Mucosa of stomach (tissue), 1 donor: Measurements from ENCODE around the gene SULT1A2.
A peak's percentile ranks its signal among the peaks of the same experiment; 100 is the strongest.
"Not testable (repeated sequence)": the region's sequence is repeated elsewhere in the genome, so short reads cannot be mapped to it uniquely, and the experiment has no call there.

Source experiments
- H3K27me3 ChIP-seq: one replicate; pipeline ENCODE4 v1.7.0; 2013; ENCODE audit warnings: mild to moderate bottlenecking, low read length; ENCODE audit not compliant: control insufficient read depth, insufficient read depth
- H3K36me3 ChIP-seq: one replicate; pipeline ENCODE4 v1.7.0; 2013; ENCODE audit warnings: low read length; ENCODE audit not compliant: control insufficient read depth, insufficient read depth
- H3K4me1 ChIP-seq: one replicate; pipeline ENCODE4 v1.7.0; 2013; ENCODE audit warnings: mild to moderate bottlenecking, low read length; ENCODE audit not compliant: control insufficient read depth, insufficient read depth
- H3K4me3 ChIP-seq: one replicate; pipeline ENCODE4 v1.7.0; 2013; ENCODE audit warnings: low read length
- H3K9ac ChIP-seq: one replicate; pipeline ENCODE4 v1.7.0; 2013; ENCODE audit warnings: mild to moderate bottlenecking, low read length, moderate library complexity
- H3K9me3 ChIP-seq: one replicate; pipeline ENCODE4 v1.7.0; 2013; ENCODE audit warnings: mild to moderate bottlenecking, low read length, moderate library complexity; ENCODE audit not compliant: control insufficient read depth
- donor health status: Pancreatic carcinoma.

Gene SULT1A2

DNA sequence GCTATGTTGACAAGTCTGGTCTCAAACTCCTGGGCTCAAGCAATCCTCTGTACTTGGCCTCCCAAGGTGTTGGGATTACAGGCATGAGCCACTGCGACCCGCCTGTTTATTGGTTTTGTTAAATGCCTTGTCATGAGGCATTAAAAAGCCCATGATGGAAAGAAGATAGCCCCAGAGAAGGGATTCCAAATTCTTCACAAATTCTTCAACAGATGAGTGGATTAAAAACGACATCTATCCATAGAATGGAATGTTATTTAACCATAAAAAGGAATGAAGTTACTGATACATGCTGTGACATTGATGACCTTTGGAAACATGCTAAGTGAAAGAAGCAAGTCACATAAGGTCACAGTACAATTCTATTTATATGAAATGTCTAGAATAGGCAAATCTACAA lies 38.4 kb downstream of the SULT1A2 start:
- peaks cover 5% of the 10 kb centered on the region for H3K4me1 ChIP-seq
- no peaks in the 10 kb centered on the region for H3K36me3 ChIP-seq
- H3K27me3 ChIP-seq: no peaks in the 10 kb centered on the region

DNA sequence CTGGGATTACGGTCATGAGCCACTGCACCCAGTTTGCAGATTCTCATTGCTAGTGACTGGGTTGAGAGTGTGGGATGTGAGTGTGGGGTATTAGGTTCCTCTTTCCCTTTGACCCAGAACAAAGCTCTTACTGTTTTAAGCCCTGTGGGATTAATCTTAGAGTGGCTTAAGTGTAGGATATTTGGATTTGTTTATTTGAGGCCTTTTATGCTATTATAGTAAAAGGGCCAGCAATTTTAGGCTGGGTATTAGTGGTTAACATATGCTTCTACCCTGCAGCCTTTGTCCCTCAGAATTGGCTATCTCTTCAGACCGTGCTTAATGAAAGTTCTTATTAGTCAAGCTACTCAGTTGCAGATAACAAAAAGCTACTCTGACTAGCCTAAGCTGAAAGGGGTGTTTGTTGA lies 39.9 kb downstream of the SULT1A2 start:
- no peak overlapping the region for H3K9ac ChIP-seq
- no peaks in the 10 kb centered on the region for H3K27me3 ChIP-seq
- H3K4me1 ChIP-seq: peaks cover 5% of the 10 kb centered on the region
- no peaks in the 10 kb centered on the region for H3K36me3 ChIP-seq
- H3K4me3 ChIP-seq: no peak overlapping the region
- no peaks in the 10 kb centered on the region for H3K9me3 ChIP-seq

More for the DNA sequence above, 38.4 kb downstream of the SULT1A2 start:
- no peak overlapping the region for H3K4me3 ChIP-seq
- no peaks in the 10 kb centered on the region for H3K9me3 ChIP-seq
- no peak overlapping the region for H3K9ac ChIP-seq

DNA sequence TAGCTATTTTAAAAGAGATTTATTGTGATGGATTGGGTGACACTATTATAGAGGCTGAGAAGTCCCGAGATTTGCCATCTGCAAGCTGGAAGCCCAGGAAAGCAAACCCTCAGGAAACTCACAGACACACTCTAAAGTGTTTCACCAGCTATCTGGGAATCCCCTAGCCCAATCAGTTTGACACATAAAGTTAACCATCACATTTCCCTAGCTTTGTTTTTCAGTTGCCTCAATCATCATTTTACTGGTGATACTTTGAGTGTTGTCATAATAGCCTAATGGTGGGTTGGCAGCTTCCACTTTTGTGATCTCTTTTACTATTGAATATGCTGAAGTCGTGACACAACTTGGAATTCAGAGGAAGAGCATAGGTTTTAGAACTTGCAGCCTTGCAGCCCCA lies 41.3 kb downstream of the SULT1A2 start:
- Histone ChIP-seq H3K9ac (no peak overlapping the region), H3K4me1 (peaks cover 5% of the 10 kb centered on the region), H3K9me3 (no peaks in the 10 kb centered on the region), H3K4me3 (no peak overlapping the region), H3K27me3 (no peaks in the 10 kb centered on the region), H3K36me3 (no peaks in the 10 kb centered on the region)

DNA sequence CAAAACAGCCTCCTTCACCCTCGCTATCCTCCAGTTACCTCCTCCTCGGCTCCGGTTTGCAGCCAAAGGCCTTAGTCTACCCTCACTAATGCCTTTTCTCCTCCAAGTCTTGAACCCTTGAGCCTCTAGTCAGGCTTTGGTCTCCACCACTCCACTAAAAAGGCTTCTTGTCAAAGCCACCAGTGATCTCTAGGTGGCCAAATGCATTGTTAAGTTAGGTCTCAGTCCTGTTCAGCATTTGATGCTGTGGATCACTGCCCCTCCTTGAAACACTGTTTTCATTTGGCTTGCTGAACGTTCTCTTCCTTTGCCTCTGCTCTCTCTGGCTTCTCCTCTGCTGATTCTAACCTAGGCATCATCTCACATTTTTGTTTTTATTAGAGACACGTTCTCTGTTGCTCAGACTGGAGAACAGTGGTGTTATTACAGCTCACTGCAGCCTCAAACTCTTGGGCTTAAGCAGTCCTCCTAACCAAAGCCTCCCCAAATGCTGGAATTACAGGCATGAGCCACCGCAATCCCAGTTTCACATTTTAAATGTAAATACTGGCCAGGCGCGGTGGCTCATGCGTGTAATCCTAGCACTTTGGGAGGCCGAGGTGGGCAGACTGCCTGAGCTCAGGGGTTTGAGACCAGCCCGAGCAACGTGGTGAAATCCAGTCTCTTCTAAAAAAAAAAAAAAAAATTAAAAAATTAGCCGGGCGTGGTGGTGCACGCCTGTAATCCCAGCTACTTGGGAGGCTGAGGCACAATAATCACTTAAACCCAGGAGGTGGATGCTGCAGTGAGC lies 42.0 kb downstream of the SULT1A2 start:
- Histone ChIP-seq H3K4me1 (peaks cover 5% of the 10 kb centered on the region), H3K36me3 (no peaks in the 10 kb centered on the region), H3K4me3 (no peak overlapping the region), H3K9ac (peak overlapping the region; percentile 29), H3K27me3 (no peaks in the 10 kb centered on the region), H3K9me3 (no peaks in the 10 kb centered on the region)

DNA sequence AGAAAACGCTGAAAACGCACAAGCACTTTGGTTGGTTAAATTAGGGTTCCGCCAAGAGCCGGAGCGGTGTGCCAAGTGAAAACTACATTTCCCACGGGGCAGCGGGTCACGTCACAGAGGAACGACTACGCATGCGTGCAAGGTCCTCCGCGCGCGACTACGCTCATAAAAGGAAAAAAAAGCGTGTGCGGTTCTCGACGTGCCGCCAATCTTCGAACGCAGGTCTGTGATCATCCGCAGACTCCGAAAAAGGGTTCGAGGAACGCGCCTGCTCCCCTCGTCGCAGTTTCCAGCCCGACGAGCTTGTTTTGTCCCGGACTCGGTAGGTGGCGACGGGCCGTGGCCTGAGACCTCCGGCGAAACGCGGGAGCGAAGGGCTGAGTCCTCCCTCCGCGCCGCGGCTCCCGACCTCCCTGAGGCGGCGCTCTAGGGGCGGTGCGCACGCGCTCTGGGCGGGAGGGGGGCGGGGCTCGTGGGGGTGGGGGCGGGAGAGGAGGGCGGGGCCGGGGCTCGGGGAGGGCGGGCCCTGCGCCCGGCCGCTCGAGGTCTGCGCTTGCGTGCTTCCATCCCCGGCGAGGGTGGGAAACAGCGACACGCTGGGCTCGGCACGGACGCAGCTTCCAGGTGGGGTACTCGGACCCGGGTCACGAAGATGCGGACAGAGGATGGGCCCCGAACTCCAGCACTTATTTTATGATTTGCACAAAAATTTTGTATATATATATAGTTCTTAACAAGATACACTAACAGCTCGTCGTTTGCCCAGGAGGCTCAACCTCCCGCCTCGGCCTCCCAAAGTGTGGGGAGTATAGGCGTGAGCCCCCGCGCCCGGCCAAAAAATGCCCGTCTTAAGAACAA lies 42.8 kb downstream of the SULT1A2 start, which contains the start of gene SGF29:
Gene SGF29, plus strand, starts transcription at position 145 of the 858 bp plus-strand sequence. CDS start 27,150 bp downstream, outside the sequence.
- Histone ChIP-seq H3K27me3 (no peaks in the 10 kb centered on the region), H3K36me3 (no peaks in the 10 kb centered on the region), H3K4me3 (peak within 1 kb of the TSS; percentile 56), H3K9me3 (no peaks in the 10 kb centered on the region), H3K4me1 (peaks cover 5% of the 10 kb centered on the region), H3K9ac (peak within 1 kb of the TSS; percentile 75)

DNA sequence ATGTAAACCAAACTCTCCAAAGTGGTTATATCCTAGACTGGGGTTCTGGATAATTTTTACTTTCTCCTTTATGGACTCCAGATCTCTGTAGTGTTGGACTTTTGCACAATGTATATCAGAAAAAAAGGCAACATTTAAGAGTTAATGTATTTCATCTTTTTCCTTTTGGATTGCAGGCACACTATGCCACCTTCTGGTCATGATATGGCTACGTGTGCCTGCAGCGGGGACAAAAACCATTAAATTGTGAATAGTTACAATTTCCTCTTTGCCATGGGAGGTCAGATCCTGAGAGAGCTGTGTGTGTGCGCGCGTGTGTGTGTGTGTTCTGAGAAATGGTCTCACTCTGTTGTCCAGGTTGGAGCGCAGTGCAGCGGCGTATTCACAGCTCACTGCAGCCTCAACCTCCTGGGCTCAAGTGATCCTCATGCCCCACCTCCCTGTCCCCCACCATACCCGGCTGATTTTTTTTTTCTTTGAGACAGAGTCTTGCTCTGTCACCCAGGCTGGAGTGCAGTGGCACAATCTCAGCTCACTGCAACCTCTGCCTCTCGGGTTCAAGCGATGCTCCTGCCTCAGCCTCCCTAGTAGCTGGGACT lies 47.5 kb downstream of the SULT1A2 start:
- Histone ChIP-seq H3K4me3 (no peak overlapping the region), H3K9me3 (no peaks in the 10 kb centered on the region), H3K4me1 (peaks cover under 1% of the 10 kb centered on the region), H3K27me3 (no peaks in the 10 kb centered on the region), H3K36me3 (no peaks in the 10 kb centered on the region), H3K9ac (no peak overlapping the region)

DNA sequence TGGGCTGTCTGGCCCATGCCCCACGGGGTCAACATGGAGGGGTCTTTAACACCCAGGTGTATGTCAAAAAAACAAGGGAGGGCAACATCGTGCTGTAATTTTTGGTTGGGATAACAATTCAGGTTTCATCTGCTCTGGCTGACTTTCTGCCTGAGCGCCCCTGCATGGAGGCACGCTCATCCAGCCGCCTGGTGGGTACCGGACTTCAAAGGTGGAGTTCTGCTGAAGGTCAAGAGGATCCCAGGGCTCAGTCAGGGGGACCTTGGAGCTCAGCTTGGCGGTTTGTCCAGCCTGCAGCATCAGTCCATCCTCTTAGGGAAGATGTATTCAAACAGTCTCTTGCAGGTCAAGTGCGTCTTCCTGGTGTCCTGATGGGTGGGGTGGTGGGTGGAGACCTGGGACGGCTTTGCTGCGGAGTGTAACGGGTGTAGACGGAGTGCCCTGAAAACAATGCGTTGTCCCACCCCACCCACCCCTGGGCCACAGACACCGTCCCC lies 48.5 kb downstream of the SULT1A2 start:
- no peaks in the 10 kb centered on the region for H3K27me3 ChIP-seq
- no peaks in the 10 kb centered on the region for H3K36me3 ChIP-seq
- H3K4me3 ChIP-seq: no peak overlapping the region
- H3K9me3 ChIP-seq: no peaks in the 10 kb centered on the region
- H3K9ac ChIP-seq: no peak overlapping the region
- H3K4me1 ChIP-seq: no peaks in the 10 kb centered on the region

DNA sequence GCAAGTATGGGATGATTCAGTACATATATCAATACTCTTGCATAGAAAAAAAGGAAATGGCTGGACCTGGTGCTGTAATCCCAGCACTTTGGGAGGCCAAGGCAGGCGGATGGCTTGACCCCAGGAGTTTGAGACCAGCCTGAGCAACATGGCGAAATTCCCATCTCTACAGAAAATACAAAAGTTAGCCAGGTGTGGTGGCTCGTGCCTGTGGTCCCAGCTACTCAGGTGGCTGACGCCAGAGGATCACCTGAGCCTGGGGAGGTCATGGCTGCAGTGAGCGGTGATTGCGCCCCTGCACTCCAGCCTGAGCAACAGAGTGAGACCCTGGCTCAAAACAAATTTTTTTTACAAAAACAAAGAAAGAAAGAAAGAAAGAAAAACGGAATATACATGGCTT lies 50.2 kb downstream of the SULT1A2 start:
- H3K4me3 ChIP-seq: no peak overlapping the region
- H3K9me3 ChIP-seq: no peaks in the 10 kb centered on the region
- H3K9ac ChIP-seq: no peak overlapping the region
- no peaks in the 10 kb centered on the region for H3K27me3 ChIP-seq
- H3K36me3 ChIP-seq: no peaks in the 10 kb centered on the region
- H3K4me1 ChIP-seq: peaks cover 9% of the 10 kb centered on the region

DNA sequence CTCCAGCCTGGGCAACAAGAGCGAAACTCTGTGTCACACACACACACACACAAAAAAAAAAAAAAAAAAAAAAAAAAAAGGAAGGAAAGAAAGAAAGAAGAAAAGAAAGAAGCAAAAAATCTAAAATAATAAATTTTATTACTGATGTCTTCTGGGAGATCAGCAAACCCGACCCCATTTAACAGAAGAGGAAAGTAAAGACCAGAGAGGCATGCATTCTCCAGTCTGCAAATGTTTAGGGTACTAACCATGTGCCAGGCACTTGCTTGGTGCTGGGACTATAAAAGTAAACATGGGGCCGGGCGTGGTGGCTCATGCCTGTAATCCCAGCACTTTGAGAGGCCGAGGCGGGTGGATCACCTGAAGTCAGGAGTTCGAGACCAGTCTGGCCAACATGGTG lies 50.9 kb downstream of the SULT1A2 start:
- not testable (repeated sequence) for H3K4me3 ChIP-seq, H3K9ac ChIP-seq, H3K36me3 ChIP-seq, H3K4me1 ChIP-seq, H3K9me3 ChIP-seq, H3K27me3 ChIP-seq

DNA sequence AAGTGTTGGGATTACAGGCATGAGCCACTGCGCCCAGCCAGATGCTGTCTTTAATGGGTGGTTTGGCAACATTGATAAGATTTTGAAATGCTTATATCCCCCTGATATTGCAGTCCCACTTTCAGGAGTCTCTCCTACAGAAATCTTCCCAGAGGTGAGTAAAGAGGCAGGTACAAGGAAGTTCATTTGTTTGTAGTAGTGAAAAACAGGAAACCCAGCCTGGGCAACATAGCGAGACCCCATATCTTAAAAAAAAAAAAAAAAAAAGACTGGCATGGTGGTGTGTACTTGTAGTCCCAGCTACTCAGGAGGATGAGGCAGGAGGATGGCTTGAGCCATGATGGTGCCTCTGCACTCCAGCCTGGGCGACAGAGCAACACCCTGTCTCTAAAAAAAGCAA lies 51.9 kb downstream of the SULT1A2 start:
- Histone ChIP-seq H3K36me3 (no peaks in the 10 kb centered on the region), H3K9me3 (no peaks in the 10 kb centered on the region), H3K4me3 (no peak overlapping the region), H3K9ac (no peak overlapping the region), H3K27me3 (no peaks in the 10 kb centered on the region), H3K4me1 (peaks cover 9% of the 10 kb centered on the region)

DNA sequence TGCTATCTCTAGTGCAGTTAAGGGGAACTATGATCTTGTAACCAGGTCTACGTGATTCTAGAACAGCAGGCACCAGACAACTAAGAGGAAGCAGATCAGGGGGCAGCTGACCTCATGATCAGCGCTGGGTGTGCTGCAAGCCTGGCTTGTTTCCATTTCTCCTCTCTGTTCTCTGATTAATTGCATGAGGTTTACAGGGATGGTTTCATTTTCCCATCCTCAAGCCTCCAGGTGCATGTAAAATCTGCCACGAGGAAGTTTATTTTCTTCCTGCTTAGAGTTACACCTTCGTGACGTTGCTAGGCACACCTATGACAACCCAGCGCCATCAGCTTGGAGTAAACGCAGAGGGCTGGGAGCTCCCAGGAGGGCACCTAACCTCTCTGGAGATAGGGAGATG lies 53.8 kb downstream of the SULT1A2 start:
- Histone ChIP-seq H3K4me1 (peaks cover 22% of the 10 kb centered on the region), H3K4me3 (no peak overlapping the region), H3K27me3 (no peaks in the 10 kb centered on the region), H3K9ac (peak overlapping the region; percentile 4), H3K9me3 (no peaks in the 10 kb centered on the region), H3K36me3 (no peaks in the 10 kb centered on the region)

DNA sequence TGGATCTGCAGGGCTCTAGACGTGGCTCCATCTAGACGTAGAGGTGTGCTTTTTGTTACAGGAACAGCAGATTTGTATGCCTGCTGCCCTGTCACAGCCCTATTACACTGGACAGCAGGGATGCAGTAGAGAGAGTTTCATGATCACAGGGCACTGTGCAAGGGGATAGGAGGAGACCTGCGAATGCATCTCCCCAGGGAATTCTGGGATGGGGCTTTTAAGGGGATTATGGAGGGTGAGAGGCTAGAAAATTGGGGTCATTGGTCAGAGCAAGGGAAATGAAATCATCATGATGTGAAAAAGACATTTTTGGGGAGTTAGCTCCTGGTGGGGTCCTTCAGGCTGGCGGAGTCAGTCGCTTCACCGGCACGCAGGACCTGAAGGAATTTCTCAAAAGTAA lies 54.2 kb downstream of the SULT1A2 start:
- peak overlapping the region; percentile 4 for H3K9ac ChIP-seq
- no peaks in the 10 kb centered on the region for H3K9me3 ChIP-seq
- no peaks in the 10 kb centered on the region for H3K36me3 ChIP-seq
- no peaks in the 10 kb centered on the region for H3K27me3 ChIP-seq
- H3K4me1 ChIP-seq: peaks cover 22% of the 10 kb centered on the region
- H3K4me3 ChIP-seq: no peak overlapping the region
